NB4 (cell line): ENCODE measurements around the gene STAMBPL1.

ENCODE experiments used
- DNase-seq: peaks from one replicate; pipeline ENCODE4 v3.0.0; 2010; ENCODE audit warnings: low read depth
- H3K4me3 ChIP-seq: one replicate; pipeline ENCODE4 v1.5.1; 2011; ENCODE audit warnings: mild to moderate bottlenecking, low read depth, low read length, moderate library complexity
- MYC ChIP-seq: IDR thresholded peaks from 2 replicates; pipeline ENCODE4 v1.6.1; 2011; ENCODE audit warnings: low read depth, low read length
- POLR2A ChIP-seq: IDR thresholded peaks from 2 replicates; pipeline ENCODE4 v1.6.1; 2011; ENCODE audit warnings: mild to moderate bottlenecking; ENCODE audit not compliant: insufficient read length; ENCODE audit errors: extremely low read depth
- TF ChIP-seq, protein P1 (sequence below): IDR thresholded peaks from 2 replicates; pipeline ENCODE4 v1.6.1; 2011; ENCODE audit warnings: low read depth, low read length
- TF ChIP-seq, protein P2 (sequence below): IDR thresholded peaks from one replicate; pipeline ENCODE4 v1.5.1; 2012; ENCODE audit warnings: low read depth, low read length

The STAMBPL1 gene

DNA sequence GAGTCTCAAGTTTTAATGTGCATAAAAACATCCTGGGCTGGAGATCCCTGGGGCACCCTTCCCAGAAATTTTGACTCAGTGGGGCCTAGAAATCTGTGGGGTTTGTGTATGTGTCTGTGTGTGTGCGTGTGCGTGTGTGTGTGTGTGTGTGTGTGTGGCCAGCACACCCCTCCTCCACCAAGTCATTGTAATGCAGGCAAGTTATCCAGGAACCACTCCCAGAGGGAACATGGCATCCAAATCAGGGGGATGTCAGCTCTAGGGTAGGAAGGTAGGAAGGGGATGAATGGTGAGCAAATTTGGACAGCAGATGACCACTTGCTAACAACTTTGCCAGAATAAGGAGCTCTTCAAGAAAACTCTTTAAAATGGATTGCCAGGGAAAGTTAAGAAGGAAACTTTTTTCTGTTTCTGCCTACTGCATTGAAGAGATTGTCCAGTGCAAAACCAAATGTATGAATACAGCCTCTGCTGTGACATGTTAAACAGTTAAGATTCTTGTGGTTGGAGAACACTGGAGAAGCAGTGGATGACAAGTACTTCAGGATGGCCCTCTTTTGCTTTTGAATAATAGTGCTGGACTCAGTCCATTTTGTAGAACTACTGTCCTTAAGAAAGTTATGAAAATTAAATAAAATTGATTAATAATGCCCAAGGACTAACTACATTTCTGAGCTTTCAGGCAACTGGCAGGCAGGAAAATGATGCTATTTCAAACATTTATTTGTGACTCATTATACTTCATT is 12.3 kb downstream of the STAMBPL1 start:
- no peak for TF ChIP-seq MYC
- TF ChIP-seq, protein P1, sequence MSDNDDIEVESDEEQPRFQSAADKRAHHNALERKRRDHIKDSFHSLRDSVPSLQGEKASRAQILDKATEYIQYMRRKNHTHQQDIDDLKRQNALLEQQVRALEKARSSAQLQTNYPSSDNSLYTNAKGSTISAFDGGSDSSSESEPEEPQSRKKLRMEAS: no peak
- no peak for TF ChIP-seq POLR2A
- TF ChIP-seq, protein P2, sequence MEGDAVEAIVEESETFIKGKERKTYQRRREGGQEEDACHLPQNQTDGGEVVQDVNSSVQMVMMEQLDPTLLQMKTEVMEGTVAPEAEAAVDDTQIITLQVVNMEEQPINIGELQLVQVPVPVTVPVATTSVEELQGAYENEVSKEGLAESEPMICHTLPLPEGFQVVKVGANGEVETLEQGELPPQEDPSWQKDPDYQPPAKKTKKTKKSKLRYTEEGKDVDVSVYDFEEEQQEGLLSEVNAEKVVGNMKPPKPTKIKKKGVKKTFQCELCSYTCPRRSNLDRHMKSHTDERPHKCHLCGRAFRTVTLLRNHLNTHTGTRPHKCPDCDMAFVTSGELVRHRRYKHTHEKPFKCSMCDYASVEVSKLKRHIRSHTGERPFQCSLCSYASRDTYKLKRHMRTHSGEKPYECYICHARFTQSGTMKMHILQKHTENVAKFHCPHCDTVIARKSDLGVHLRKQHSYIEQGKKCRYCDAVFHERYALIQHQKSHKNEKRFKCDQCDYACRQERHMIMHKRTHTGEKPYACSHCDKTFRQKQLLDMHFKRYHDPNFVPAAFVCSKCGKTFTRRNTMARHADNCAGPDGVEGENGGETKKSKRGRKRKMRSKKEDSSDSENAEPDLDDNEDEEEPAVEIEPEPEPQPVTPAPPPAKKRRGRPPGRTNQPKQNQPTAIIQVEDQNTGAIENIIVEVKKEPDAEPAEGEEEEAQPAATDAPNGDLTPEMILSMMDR: no peak
- no peak for DNase-seq
- H3K4me3 ChIP-seq: no peak overlapping the region

GRCh38 chr10:88893611-88894010 is 13.6 kb downstream of the STAMBPL1 start:
- TF ChIP-seq, protein P1: no peak
- TF ChIP-seq, protein P2: no peak
- no peak for TF ChIP-seq POLR2A
- TF ChIP-seq MYC: no peak
- H3K4me3 ChIP-seq: no peak overlapping the region
- no peak for DNase-seq

DNA sequence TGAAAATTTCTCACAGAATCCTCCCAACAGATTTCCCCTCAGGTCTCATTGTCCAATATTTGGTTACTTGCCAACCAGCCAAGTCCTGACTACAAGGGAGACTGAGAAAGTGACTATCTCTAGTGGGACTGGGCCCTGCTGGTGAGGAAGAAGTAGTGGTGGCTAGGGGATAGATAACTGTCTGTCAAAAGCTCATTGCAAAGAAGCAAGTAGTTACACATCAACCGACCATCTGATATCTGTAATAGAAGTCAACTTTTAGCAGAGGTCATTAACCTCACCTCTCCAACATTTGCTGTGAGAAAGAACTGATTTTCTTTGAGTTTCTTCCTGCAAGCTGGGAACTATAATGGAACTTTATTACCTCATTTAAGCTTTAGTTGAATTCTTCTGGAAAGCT is 15.2 kb downstream of the STAMBPL1 start:
- no peak for DNase-seq
- no peak overlapping the region for H3K4me3 ChIP-seq
- TF ChIP-seq MYC (no peak), POLR2A (no peak)
- TF ChIP-seq, protein P1: no peak
- TF ChIP-seq, protein P2: no peak

DNA sequence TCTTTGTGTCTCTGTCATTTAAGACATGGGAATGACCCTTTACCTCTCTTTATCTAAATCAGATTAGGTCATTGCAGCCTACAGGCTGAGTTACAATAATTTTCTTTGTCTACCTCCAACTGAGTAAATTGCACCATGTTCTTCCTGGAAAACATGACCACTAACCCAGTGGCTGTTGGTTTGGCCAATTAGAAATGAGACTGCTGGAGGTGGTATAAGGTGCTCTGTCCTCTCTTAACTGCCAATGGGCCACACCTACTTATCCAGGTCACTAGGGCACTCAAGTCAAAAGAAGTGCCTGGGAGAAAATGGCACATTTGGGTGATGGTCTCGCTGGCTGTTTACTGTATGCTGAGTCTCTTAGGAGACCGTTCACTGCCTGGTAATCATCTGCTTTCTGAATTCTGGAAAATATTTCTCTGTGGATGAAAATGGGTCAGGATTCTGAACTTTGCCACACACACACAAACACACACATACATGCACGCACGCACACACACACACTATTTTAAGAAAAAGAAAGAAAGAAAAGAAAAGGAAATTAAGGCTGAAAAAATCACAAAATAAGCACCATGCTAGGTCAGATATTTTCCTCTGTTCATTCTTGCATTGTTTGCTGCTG is 16.4 kb downstream of the STAMBPL1 start:
- no peak overlapping the region for H3K4me3 ChIP-seq
- DNase-seq: no peak

GRCh38 chr10:88896994-88897853 is 17.2 kb downstream of the STAMBPL1 start:
- TF ChIP-seq, protein P1: no peak
- TF ChIP-seq, protein P2: no peak
- no peak for TF ChIP-seq MYC
- no peak for TF ChIP-seq POLR2A
- no peak for DNase-seq
- H3K4me3 ChIP-seq: no peak overlapping the region

More for the DNA sequence above, 16.4 kb downstream of the STAMBPL1 start:
- no peak for TF ChIP-seq MYC
- TF ChIP-seq, protein P1: no peak
- TF ChIP-seq, protein P2: no peak
- TF ChIP-seq POLR2A: no peak
